Effector memory CD4-positive, alpha-beta T cell (primary cell): Measurements from ENCODE around the gene ZNF248.

Experiments
- DNase-seq, 3 donors: peaks; one replicate each; pipeline ENCODE4 v3.0.0-alpha.2; 2020
- H3K27ac ChIP-seq: 2 replicates; pipeline ENCODE4 v1.7.0; 2013; ENCODE audit warnings: mild to moderate bottlenecking, low read length, moderate library complexity; ENCODE audit not compliant: insufficient read depth, poor library complexity, severe bottlenecking
- H3K27me3 ChIP-seq: replicated peaks from 2 replicates; pipeline ENCODE4 v1.7.0; 2013; ENCODE audit warnings: mild to moderate bottlenecking, low read length; ENCODE audit not compliant: insufficient read depth, control insufficient read depth, poor library complexity, severe bottlenecking
- H3K36me3 ChIP-seq: 2 replicates; pipeline ENCODE4 v1.7.0; 2013; ENCODE audit warnings: mild to moderate bottlenecking, low read length, moderate library complexity; ENCODE audit not compliant: control insufficient read depth, insufficient read depth
- H3K4me1 ChIP-seq: 2 replicates; pipeline ENCODE4 v1.7.0; 2013; ENCODE audit warnings: low read length, mild to moderate bottlenecking; ENCODE audit not compliant: control insufficient read depth, insufficient read depth, poor library complexity, severe bottlenecking
- H3K4me3 ChIP-seq: 2 replicates; pipeline ENCODE4 v1.7.0; 2013; ENCODE audit warnings: low read length, low read depth, mild to moderate bottlenecking; ENCODE audit not compliant: insufficient read depth, poor library complexity, severe bottlenecking
- H3K9me3 ChIP-seq: 2 replicates; pipeline ENCODE4 v1.7.0; 2013; ENCODE audit warnings: mild to moderate bottlenecking, low read length, moderate library complexity; ENCODE audit not compliant: control insufficient read depth

ZNF248 gene

DNA sequence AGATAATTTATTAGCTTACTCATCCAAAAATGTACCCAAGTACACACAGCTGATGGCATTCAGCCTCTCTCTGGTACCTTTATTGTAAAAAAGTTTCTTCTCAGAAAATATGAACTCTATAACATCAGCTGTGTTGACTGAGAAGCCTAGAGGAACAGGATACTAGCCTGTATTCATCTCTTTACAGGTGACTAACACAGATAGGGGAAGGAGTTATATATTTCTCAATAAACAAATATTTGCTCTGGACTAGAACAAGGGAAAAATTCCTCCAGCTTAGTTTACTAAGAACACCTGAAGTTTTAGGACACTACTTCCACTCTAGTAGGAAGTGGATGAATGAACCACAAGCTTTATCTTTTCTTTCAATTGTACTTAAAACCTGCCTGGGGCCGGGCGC is 67.8 kb downstream of the ZNF248 start:
- H3K4me1 ChIP-seq: no peaks in the 10 kb centered on the region
- DNase-seq: no peak
- no peak overlapping the region for H3K27ac ChIP-seq
- peaks cover 1% of the 10 kb centered on the region for H3K9me3 ChIP-seq
- H3K27me3 ChIP-seq: no peaks in the 10 kb centered on the region
- H3K36me3 ChIP-seq: no peaks in the 10 kb centered on the region
- no peak overlapping the region for H3K4me3 ChIP-seq

DNA sequence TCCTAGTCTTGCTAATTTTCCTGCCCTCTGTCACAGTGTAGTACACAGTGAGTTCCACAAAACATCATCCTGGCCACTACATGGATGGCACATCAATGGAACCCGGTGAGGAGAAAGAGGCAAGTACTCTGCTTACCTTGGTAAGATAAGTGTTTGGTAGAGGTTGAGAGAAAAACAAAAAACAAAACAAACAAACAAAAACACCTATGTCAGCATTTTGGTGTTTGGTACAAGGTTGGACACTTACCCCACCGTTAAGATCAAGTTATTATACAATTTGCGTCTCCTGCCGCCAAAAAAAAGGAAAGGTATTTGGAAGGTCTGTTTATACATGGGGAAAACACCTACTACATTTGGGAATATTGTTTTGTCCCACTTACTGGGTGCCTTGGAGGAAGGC is 72.7 kb downstream of the ZNF248 start:
- Histone ChIP-seq H3K4me3 (no peak overlapping the region), H3K27ac (no peak overlapping the region), H3K4me1 (no peaks in the 10 kb centered on the region), H3K9me3 (no peaks in the 10 kb centered on the region), H3K36me3 (no peaks in the 10 kb centered on the region), H3K27me3 (no peaks in the 10 kb centered on the region)
- no peak for DNase-seq

DNA sequence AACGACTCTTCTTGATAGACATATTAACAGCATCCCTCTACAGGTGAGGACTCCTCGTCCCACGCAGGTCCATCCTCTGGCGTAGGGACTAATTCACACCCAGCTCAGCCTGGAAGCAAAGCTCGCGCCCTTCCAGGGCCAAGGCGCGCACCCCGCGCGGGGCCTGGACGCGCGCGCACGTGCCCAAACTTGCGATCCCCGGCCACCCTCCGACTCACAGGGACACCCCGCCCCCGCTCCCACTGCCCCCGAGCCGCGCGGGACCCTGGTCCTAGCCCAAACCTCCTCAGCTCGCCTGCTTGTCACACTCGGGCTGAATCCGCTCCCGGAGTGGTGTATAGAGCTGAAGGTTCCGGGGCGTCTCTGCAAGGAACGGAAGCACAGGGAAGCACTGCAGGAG is 76.9 kb downstream of the ZNF248 start:
- DNase-seq: no peak
- H3K9me3 ChIP-seq: no peaks in the 10 kb centered on the region
- H3K27me3 ChIP-seq: no peaks in the 10 kb centered on the region
- H3K36me3 ChIP-seq: no peaks in the 10 kb centered on the region
- no peak overlapping the region for H3K27ac ChIP-seq
- H3K4me1 ChIP-seq: no peaks in the 10 kb centered on the region
- H3K4me3 ChIP-seq: no peak overlapping the region

DNA sequence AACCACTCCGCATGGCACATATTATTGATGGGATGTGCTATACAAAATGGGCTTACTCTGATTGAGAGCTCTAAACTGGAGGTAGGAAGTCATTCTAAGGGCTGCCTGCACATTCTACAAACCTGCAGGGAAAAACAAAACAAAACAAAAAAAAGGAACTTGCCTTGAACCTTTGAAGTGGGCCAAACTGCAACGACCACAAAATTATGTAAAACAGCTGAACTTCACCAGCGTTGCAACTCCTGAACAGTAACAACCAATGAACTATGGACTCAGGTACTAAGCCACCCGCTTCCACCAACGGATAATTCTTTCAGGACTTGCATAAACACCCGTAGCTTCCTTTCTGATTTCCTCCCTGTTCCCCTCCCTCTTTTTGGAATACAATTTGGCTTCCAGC is 80.4 kb downstream of the ZNF248 start:
- Histone ChIP-seq H3K27ac (no peak overlapping the region), H3K9me3 (peaks cover 4% of the 10 kb centered on the region), H3K4me3 (no peak overlapping the region), H3K4me1 (no peaks in the 10 kb centered on the region), H3K36me3 (no peaks in the 10 kb centered on the region), H3K27me3 (no peaks in the 10 kb centered on the region)
- no peak for DNase-seq

DNA sequence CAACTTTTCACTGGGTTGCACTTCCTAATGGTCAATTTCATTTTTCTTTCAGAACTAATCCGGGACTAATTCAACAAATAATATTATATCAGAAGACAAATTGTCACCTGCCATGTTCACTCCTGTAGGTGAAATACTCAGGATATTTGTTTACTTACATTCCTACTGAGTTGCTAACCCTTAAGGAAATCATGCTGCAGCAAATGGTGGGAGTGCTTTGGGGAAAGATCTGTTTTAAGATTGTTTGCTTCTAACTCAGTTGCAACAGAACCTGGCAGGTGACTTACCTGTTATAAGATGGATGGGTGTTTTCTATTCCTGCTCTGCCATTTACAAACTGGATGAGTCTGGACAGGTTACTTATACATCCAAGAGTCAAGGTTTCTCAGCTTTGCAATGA is 81.8 kb downstream of the ZNF248 start:
- no peak overlapping the region for H3K27ac ChIP-seq
- H3K36me3 ChIP-seq: no peaks in the 10 kb centered on the region
- DNase-seq: no peak
- H3K4me3 ChIP-seq: no peak overlapping the region
- H3K27me3 ChIP-seq: no peaks in the 10 kb centered on the region
- peaks cover 4% of the 10 kb centered on the region for H3K9me3 ChIP-seq
- H3K4me1 ChIP-seq: no peaks in the 10 kb centered on the region

DNA sequence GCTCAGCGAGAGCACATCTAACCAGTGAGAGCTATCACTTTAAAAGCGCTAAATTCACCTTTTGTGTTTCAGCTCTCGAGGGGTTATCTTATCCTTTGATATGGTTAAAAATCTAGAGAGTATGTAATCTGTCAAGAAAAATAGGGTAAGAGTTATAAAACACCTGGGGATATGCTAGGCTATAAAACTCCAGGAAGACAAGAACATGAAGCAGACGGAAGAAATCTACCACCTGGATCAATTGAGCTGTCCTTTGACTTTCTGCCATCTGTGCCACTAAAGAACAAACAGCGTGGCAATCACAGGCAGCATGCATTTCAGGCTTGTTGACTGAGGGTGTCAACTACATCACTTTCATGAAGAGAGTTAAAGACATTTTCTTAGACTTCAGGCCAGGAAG is 83.1 kb downstream of the ZNF248 start:
- Histone ChIP-seq H3K27me3 (no peaks in the 10 kb centered on the region), H3K27ac (no peak overlapping the region), H3K9me3 (peaks cover 4% of the 10 kb centered on the region), H3K4me1 (no peaks in the 10 kb centered on the region), H3K4me3 (no peak overlapping the region), H3K36me3 (no peaks in the 10 kb centered on the region)
- no peak for DNase-seq

DNA sequence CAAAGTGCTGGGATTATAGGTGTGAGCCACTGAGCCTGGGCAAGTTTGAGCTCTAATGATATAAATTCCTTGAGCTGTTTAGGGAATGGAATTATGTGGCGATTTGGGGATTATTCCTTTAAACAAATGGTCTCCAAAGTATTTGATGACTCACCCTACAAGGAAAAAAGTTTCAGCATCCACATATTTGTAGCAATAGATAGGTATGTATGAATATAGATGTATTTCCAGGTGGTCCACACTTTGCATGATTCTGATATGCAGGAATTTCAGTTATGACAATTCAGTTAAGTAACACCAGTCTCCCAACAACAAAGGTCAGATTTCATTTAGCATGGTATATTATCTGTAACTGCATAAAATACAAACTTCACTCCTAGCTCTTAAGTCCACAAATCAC is 92.2 kb downstream of the ZNF248 start:
- no peak overlapping the region for H3K4me3 ChIP-seq
- peaks cover 7% of the 10 kb centered on the region for H3K9me3 ChIP-seq
- H3K36me3 ChIP-seq: no peaks in the 10 kb centered on the region
- no peaks in the 10 kb centered on the region for H3K4me1 ChIP-seq
- no peak for DNase-seq
- no peak overlapping the region for H3K27ac ChIP-seq
- no peaks in the 10 kb centered on the region for H3K27me3 ChIP-seq

DNA sequence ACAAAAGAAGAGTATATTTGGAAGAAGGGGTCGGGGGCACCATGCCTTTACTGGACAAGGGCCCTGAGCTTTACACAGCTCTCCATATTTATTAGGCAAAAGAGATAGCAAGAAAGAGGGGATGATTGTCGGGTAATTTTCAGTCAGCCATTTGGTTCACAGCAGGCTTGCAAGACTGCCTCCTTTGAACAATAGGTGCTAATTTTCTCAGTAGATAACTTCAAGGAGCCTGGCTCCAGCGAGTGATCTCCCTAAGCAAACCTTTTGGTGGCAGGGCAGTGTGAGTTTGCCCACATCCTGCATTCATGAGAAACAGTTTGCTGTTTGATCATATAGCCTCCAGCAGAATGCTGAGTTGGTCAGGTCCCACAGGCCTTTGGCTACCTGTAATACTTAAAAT is 94.3 kb downstream of the ZNF248 start:
- Histone ChIP-seq H3K27me3 (no peaks in the 10 kb centered on the region), H3K36me3 (no peaks in the 10 kb centered on the region), H3K4me1 (no peaks in the 10 kb centered on the region), H3K9me3 (peaks cover 7% of the 10 kb centered on the region), H3K4me3 (no peak overlapping the region), H3K27ac (no peak overlapping the region)
- DNase-seq: no peak

DNA sequence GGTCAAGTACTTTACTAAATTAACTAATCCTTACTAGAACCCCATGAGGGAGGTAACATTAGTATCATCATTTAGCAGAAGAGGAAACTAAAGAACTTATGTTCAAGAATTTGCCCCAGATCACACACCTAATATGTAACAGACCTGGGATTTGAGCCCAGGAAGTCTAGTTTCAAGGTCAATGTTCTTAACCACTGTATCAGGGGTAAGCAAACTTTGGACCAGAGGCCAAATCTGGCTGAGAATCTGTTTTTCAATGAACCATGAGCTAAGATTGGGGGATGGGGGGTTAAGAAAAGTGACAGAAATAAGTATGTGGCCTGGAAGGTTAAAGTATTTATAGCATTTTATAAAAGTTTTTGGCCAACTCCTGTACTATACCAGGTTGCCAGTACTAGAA is 95.1 kb downstream of the ZNF248 start:
- no peak overlapping the region for H3K4me3 ChIP-seq

DNA sequence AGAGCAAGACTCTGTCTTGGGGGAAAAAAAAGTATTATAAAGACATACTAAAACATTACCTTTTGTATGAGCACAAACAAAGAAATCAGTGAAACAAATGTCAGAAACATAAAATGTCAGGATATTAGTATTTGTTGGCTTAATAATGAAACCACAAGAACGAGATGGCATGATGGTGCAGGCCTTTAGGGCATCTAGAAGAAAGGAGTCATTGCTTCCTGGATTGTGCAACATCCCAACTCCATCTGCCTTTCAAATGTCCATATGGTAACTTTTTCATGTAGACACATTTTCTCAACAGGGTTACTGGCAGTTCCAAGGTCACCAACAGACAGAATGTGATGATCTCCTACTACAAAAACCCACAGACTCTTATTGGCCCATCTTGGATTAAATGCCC is 96.6 kb downstream of the ZNF248 start:
- H3K4me1 ChIP-seq: no peaks in the 10 kb centered on the region
- H3K9me3 ChIP-seq: peaks cover 7% of the 10 kb centered on the region
- no peak overlapping the region for H3K4me3 ChIP-seq
- DNase-seq: no peak
- no peaks in the 10 kb centered on the region for H3K27me3 ChIP-seq
- no peaks in the 10 kb centered on the region for H3K36me3 ChIP-seq
- no peak overlapping the region for H3K27ac ChIP-seq

More for the DNA sequence above, 95.1 kb downstream of the ZNF248 start:
- Histone ChIP-seq H3K27me3 (no peaks in the 10 kb centered on the region), H3K27ac (no peak overlapping the region), H3K4me1 (no peaks in the 10 kb centered on the region), H3K36me3 (no peaks in the 10 kb centered on the region), H3K9me3 (peaks cover 7% of the 10 kb centered on the region)
- DNase-seq: no peak

DNA sequence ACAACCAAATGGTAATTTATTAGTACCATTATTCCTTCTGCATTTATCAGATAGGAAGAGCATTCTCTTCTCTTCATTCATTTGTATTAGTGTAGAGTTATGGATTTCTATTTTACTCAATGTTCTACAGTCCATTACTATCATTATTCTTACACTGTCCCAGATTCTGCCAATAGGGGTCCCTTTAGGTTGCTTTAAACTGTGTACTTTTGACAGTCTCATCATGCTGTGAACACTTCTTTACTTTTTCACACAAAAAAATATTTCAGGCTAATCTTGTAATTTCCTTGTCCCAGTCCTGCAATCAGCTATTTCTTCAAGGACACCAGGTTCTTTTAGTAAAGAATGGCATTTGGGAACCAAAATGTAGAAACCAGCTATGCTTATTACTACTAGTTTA is 99.3 kb downstream of the ZNF248 start:
- Histone ChIP-seq H3K9me3 (peaks cover 9% of the 10 kb centered on the region), H3K36me3 (no peaks in the 10 kb centered on the region), H3K27me3 (no peaks in the 10 kb centered on the region), H3K4me1 (no peaks in the 10 kb centered on the region), H3K4me3 (no peak overlapping the region), H3K27ac (no peak overlapping the region)
- DNase-seq: no peak
